Panc1 (cell line): ENCODE measurements around the gene HTRA3. TPM values are rescaled to one million over a fixed set of nuclear protein-coding genes. Genes with fewer than 3 reads are reported as not detected.

Experiments
- ATAC-seq: fragments of 200-7000 bp; cut with Tn5 transposase; 2 replicates; pipeline ENCODE4 v1.9.1; 2020; ENCODE audit warnings: mild to moderate bottlenecking, moderate library complexity
- BruUV-seq: library from RNA; stranded (reverse); fragments of 400-500 nt; replicated peaks from 2 replicates; lab custom pipeline; 2021; lab: Mats Ljungman, UMichigan
- CTCF ChIA-PET: fragments of 300-600 bp; sonication (Branson Sonifier 250); formaldehyde crosslinking; loops from one replicate; lab custom pipeline; 2022; ENCODE audit warnings: antibody characterized with exemption; lab: Charles Lee
- POLR2A ChIA-PET: fragments of 300-600 bp; sonication (Branson Sonifier 250); formaldehyde crosslinking; loops from one replicate; lab custom pipeline; 2022; ENCODE audit warnings: antibody characterized with exemption; lab: Charles Lee
- DNase-seq: peaks from one replicate; pipeline ENCODE4 v3.0.0-alpha.2; 2010; ENCODE audit warnings: low read depth, low spot score
- H3K27ac ChIP-seq: 2 replicates; pipeline ENCODE4 v1.5.1; 2011; ENCODE audit warnings: mild to moderate bottlenecking, low read length, inconsistent platforms
- H3K27me3 ChIP-seq: fragments of 200-500 bp; sonication (Bioruptor generic); 2 replicates; pipeline ENCODE4 v1.6.0; 2014; ENCODE audit warnings: low read length, inconsistent platforms; ENCODE audit not compliant: control insufficient read depth, insufficient read depth
- H3K36me3 ChIP-seq: fragments of 200-500 bp; sonication (Bioruptor generic); 2 replicates; pipeline ENCODE4 v1.5.1; 2014; ENCODE audit warnings: inconsistent platforms, mild to moderate bottlenecking, low read length, moderate library complexity; ENCODE audit not compliant: control insufficient read depth, insufficient read depth
- H3K4me1 ChIP-seq: 2 replicates; pipeline ENCODE4 v1.5.1; 2011; ENCODE audit warnings: inconsistent platforms, mild to moderate bottlenecking, low read length, moderate library complexity; ENCODE audit not compliant: control insufficient read depth, insufficient read depth
- H3K4me3 ChIP-seq, 2 experiments: 2 replicates each; pipeline ENCODE4 v1.5.1; 2011 to 2012; ENCODE audit warnings: low read depth in 2 of 2, low read length in 2 of 2, mild to moderate bottlenecking in 2 of 2, inconsistent platforms in 1 of 2, moderate library complexity in 1 of 2
- H3K9me3 ChIP-seq: fragments of 200-500 bp; sonication (Bioruptor generic); 2 replicates; pipeline ENCODE4 v1.5.1; 2014; ENCODE audit warnings: low read depth, mild to moderate bottlenecking, inconsistent platforms, low read length, moderate library complexity; ENCODE audit not compliant: control insufficient read depth, insufficient read depth
- POLR2AphosphoS5 ChIP-seq: IDR thresholded peaks from 2 replicates; pipeline ENCODE4 v1.6.1; 2012; ENCODE audit warnings: mild to moderate bottlenecking, low read depth, low read length, moderate library complexity
- REST ChIP-seq, 2 experiments: IDR thresholded peaks; 2 replicates each; pipeline ENCODE4 v1.6.1; 2011 to 2012; ENCODE audit warnings: low read depth in 2 of 2, control low read depth in 1 of 2, low read length in 1 of 2, mild to moderate bottlenecking in 1 of 2, moderate library complexity in 1 of 2; ENCODE audit not compliant: insufficient read depth in 1 of 2
- SIN3A ChIP-seq: IDR thresholded peaks from 2 replicates; pipeline ENCODE4 v1.6.1; 2012; ENCODE audit warnings: low read depth, mild to moderate bottlenecking, low read length, moderate library complexity, borderline replicate concordance; ENCODE audit not compliant: insufficient read depth
- TCF7L2 ChIP-seq: IDR thresholded peaks from 2 replicates; pipeline ENCODE4 v1.6.1; 2011; ENCODE audit warnings: mild to moderate bottlenecking, low read depth, low read length, inconsistent platforms
- in situ Hi-C: cut with HindIII; loops from 2 replicates; pipeline ENCODE4 v1.10.0; 2016; ENCODE audit warnings: low sequenced_read_pairs, low pct_unique_long_range_greater_than_20kb
- intact Hi-C: fragments of 100-400 bp; cut with micrococcal nuclease; formaldehyde crosslinking; loops from one replicate; pipeline ENCODE4 v1.10.0; 2022; ENCODE audit not compliant: unreplicated experiment
- total RNA-seq: library from RNA; stranded (reverse); gene quantifications from one replicate; pipeline ENCODE4 v1.2.1, GENCODE V29; 2021; ENCODE audit not compliant: unreplicated experiment
- TF ChIP-seq, protein P1 (sequence below): fragments of 450-650 bp; IDR thresholded peaks from 2 replicates; pipeline ENCODE4 v1.5.1; 2017; ENCODE audit warnings: mild to moderate bottlenecking

The HTRA3 gene
- total RNA-seq, 1 experiment from 2014 or later: 0.98 TPM

DNA sequence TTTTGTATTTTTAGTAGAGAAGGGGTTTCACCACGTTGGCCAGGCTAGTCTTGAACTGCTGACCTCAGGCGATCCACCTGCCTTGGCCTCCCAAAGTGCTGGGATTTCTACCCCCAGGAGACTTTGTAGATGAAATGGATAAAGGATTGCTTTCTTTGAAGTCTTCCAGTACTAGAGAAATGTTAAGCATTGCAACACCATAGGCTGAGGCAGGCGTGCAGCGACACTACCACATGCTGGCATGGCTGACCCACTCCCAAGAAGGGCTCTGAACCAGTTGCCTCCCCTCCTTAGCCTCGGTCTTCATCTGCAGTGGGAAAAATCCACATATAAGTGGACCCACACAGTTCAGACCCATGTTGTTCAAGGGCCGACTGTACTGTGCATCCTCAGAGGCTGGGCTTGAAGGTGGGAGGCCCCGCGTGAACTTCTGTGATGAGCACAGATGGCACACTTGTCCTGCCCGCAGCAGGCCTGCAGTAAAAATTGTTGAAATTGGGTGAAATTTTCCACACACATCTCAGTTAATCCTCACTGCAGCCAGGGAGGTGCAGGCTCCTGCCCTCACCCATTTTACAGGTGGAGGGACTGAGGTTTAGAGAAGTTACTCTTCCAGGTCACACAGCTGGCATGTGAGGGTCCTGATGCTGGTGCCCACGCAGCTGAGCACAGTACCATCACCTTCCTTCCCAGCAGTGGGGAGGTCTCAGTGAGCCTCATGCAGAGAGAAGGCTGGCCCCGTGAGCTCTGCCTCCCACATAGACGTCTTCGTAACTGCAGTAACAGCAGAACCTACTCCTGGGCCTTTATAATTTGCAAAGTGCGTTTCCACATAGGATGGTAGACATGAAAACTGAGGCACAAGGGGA lies 35.5 kb downstream of the HTRA3 start:
- Histone ChIP-seq H3K4me1 (no peaks in the 10 kb centered on the region; the same call in 1 of the 2 replicates), H3K4me3 (no peak overlapping the region), H3K9me3 (no peaks in the 10 kb centered on the region; the same call in 1 of the 2 replicates), H3K27ac (no peak overlapping the region), H3K27me3 (no peaks in the 10 kb centered on the region), H3K36me3 (no peaks in the 10 kb centered on the region)
- DNase-seq (no peak), ATAC-seq (no peak)
- CTCF ChIA-PET: no interaction called here
- TF ChIP-seq TCF7L2 (no peak), SIN3A (no peak), POLR2AphosphoS5 (no peak), REST (IDR thresholded peaks at IDR 0.05; ENCODE audit: insufficient read depth in 1 of 2, low read depth in 2 of 2, low read length in 1 of 2) (no peak)
- TF ChIP-seq, protein P1, sequence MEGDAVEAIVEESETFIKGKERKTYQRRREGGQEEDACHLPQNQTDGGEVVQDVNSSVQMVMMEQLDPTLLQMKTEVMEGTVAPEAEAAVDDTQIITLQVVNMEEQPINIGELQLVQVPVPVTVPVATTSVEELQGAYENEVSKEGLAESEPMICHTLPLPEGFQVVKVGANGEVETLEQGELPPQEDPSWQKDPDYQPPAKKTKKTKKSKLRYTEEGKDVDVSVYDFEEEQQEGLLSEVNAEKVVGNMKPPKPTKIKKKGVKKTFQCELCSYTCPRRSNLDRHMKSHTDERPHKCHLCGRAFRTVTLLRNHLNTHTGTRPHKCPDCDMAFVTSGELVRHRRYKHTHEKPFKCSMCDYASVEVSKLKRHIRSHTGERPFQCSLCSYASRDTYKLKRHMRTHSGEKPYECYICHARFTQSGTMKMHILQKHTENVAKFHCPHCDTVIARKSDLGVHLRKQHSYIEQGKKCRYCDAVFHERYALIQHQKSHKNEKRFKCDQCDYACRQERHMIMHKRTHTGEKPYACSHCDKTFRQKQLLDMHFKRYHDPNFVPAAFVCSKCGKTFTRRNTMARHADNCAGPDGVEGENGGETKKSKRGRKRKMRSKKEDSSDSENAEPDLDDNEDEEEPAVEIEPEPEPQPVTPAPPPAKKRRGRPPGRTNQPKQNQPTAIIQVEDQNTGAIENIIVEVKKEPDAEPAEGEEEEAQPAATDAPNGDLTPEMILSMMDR: no peak
- BruUV-seq: no TSS peak
- POLR2A ChIA-PET: no interaction called here
- in situ Hi-C loops: no loop called here
- intact Hi-C loops: no loop called here

DNA sequence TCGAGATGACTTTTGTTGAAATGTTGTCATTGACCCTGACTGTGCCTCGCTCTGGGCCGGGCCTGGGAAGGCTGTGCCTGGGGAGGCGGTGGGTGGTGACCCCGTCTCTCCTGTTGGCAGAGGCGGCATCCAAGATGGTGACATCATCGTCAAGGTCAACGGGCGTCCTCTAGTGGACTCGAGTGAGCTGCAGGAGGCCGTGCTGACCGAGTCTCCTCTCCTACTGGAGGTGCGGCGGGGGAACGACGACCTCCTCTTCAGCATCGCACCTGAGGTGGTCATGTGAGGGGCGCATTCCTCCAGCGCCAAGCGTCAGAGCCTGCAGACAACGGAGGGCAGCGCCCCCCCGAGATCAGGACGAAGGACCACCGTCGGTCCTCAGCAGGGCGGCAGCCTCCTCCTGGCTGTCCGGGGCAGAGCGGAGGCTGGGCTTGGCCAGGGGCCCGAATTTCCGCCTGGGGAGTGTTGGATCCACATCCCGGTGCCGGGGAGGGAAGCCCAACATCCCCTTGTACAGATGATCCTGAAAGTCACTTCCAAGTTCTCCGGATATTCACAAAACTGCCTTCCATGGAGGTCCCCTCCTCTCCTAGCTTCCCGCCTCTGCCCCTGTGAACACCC lies 36.4 kb downstream of the HTRA3 start:
- no peak overlapping the region for H3K27ac ChIP-seq
- H3K36me3 ChIP-seq: no peaks in the 10 kb centered on the region
- ChIA-PET CTCF (no interaction called here), POLR2A (no interaction called here)
- no peak for DNase-seq
- no peaks in the 10 kb centered on the region for H3K27me3 ChIP-seq
- no peaks in the 10 kb centered on the region; the same call in 1 of the 2 replicates for H3K4me1 ChIP-seq
- H3K4me3 ChIP-seq: no peak overlapping the region
- no peak for ATAC-seq
- in situ Hi-C loops (no loop called here), intact Hi-C loops (no loop called here)
- BruUV-seq: no TSS peak
- H3K9me3 ChIP-seq: no peaks in the 10 kb centered on the region; the same call in 1 of the 2 replicates
- no peak for TF ChIP-seq SIN3A
- no peak for TF ChIP-seq TCF7L2
- TF ChIP-seq POLR2AphosphoS5: no peak
- TF ChIP-seq REST (IDR thresholded peaks at IDR 0.05; ENCODE audit: insufficient read depth in 1 of 2, low read depth in 2 of 2, low read length in 1 of 2): no peak
- TF ChIP-seq, protein P1: no peak; the same call in 1 of the 2 replicates
